Hindlimb muscle (tissue), 1 donor: Measurements from ENCODE around the gene TMTC4. TPM values are rescaled to one million over a fixed set of nuclear protein-coding genes. Genes with fewer than 3 reads are reported as not detected.
A peak's percentile ranks its signal among the peaks of the same experiment; 100 is the strongest.
"Not testable (repeated sequence)": the region's sequence is repeated elsewhere in the genome, so short reads cannot be mapped to it uniquely, and the experiment has no call there.

ENCODE experiments used
- DNase-seq: peaks from one replicate; pipeline ENCODE4 v3.0.0-alpha.2; 2013
- polyA plus RNA-seq: library from polyadenylated mRNA; unstranded; fragments of 120-200 nt; gene quantifications from one replicate; pipeline ENCODE4 v1.2.1, GENCODE V29; 2013; ENCODE audit not compliant: insufficient read length

TMTC4 gene
- 18.4 TPM for polyA plus RNA-seq

- no peak for DNase-seq
Observed at GRCh38 chr13:100674572-100674871, at the start of gene TMTC4. TSS of gene TMTC4 (minus strand) at chr13:100674795. CDS start at chr13:100670362, 4,433 bp downstream.

- DNase-seq: no peak
Observed at GRCh38 chr13:100722517-100722916, 47.9 kb upstream of the TMTC4 start.

- peak; percentile 8 for DNase-seq
Observed at GRCh38 chr13:100721885-100722512, 47.4 kb upstream of the TMTC4 start.

- no peak for DNase-seq
Observed at GRCh38 chr13:100715604-100716003, 41.0 kb upstream of the TMTC4 start.

GRCh38 chr13:100714478-100714877, 39.9 kb upstream of the TMTC4 start:
- DNase-seq: no peak

GRCh38 chr13:100710176-100710575, 35.6 kb upstream of the TMTC4 start:
- DNase-seq: no peak

GRCh38 chr13:100707818-100708740, 33.5 kb upstream of the TMTC4 start:
- no peak for DNase-seq

- not testable (repeated sequence) for DNase-seq
Observed at GRCh38 chr13:100698331-100698730, 23.7 kb upstream of the TMTC4 start.

- no peak for DNase-seq
Observed at GRCh38 chr13:100695509-100695773, 20.8 kb upstream of the TMTC4 start.

GRCh38 chr13:100694722-100695508, 20.3 kb upstream of the TMTC4 start:
- no peak for DNase-seq

- DNase-seq: no peak
Observed at GRCh38 chr13:100689191-100689590, 14.6 kb upstream of the TMTC4 start.

GRCh38 chr13:100680131-100680530, 5.5 kb upstream of the TMTC4 start:
- DNase-seq: no peak

- not testable (repeated sequence) for DNase-seq
Observed at GRCh38 chr13:100677128-100677527, 2.5 kb upstream of the TMTC4 start.

- DNase-seq: no peak
Observed at GRCh38 chr13:100675661-100676129, 1.1 kb upstream of the TMTC4 start.

- peak; percentile 98 for DNase-seq
Observed at GRCh38 chr13:100674872-100675660, 471 bp upstream of the TMTC4 start.

- peak; percentile 70 for DNase-seq
Observed at GRCh38 chr13:100673713-100674571, 653 bp downstream of the TMTC4 start.

- DNase-seq: no peak
Observed at GRCh38 chr13:100673376-100673712, 1.3 kb downstream of the TMTC4 start.

- DNase-seq: no peak
Observed at GRCh38 chr13:100671389-100672182, 3.0 kb downstream of the TMTC4 start.

- no peak for DNase-seq
Observed at GRCh38 chr13:100668408-100668807, 6.2 kb downstream of the TMTC4 start.

GRCh38 chr13:100667894-100668293, 6.7 kb downstream of the TMTC4 start:
- no peak for DNase-seq

- DNase-seq: peak; percentile 21
Observed at GRCh38 chr13:100666124-100666523, 8.5 kb downstream of the TMTC4 start.
